HCT116 (cell line): ENCODE data around the gene GSTT2. TPM values are rescaled to one million over a fixed set of nuclear protein-coding genes. Genes with fewer than 3 reads are reported as not detected.

ENCODE experiments used
- ATAC-seq: fragments of 200-7000 bp; cut with Tn5 transposase; 2 replicates; pipeline ENCODE4 v1.9.1; 2020; ENCODE audit warnings: mild to moderate bottlenecking, moderate library complexity
- BruUV-seq: library from RNA; stranded (reverse); fragments of 400-500 nt; replicated peaks from 2 replicates; lab custom pipeline; 2021; lab: Mats Ljungman, UMichigan
- CTCF ChIA-PET: fragments of 300-600 bp; sonication (Branson Sonifier 250); formaldehyde crosslinking; loops from one replicate; lab custom pipeline; 2021; ENCODE audit warnings: antibody characterized with exemption; lab: Charles Lee
- POLR2A ChIA-PET: fragments of 300-600, 350-600 bp; sonication (Branson Sonifier 250); formaldehyde crosslinking; loops from one replicate; lab custom pipeline; 2021; ENCODE audit warnings: antibody characterized with exemption; lab: Charles Lee
- RAD21 ChIA-PET, 2 experiments: fragments of 300-600 bp; sonication (Branson Sonifier 250); formaldehyde crosslinking; loops; one replicate each; lab custom pipeline; 2023; ENCODE audit warnings: low total read pairs in 2 of 2; ENCODE audit not compliant: uncharacterized antibody in 2 of 2, unreplicated experiment in 2 of 2, low non-redundant PET in 1 of 2; lab: Charles Lee
- DNase-seq: peaks from one replicate; pipeline ENCODE4 v3.0.0-alpha.2; 2010; ENCODE audit warnings: low read depth, low spot score
- H2AFZ ChIP-seq: fragments of 200-600 bp; shearing (Covaris generic), sonication (generic); 2 replicates; pipeline ENCODE4 v1.6.1; 2017; ENCODE audit warnings: low read depth, mixed run types, mixed read lengths, antibody characterized with exemption, low read length; ENCODE audit not compliant: poor library complexity, severe bottlenecking
- H3K27ac ChIP-seq: 2 replicates; pipeline ENCODE4 v1.5.1; 2012; ENCODE audit warnings: low read depth, low read length
- H3K27me3 ChIP-seq: fragments of 200-600 bp; sonication (generic); 2 replicates; pipeline ENCODE4 v1.6.1; 2016; ENCODE audit warnings: mixed run types, low read length, mixed read lengths; ENCODE audit not compliant: insufficient read depth
- H3K36me3 ChIP-seq, 2 experiments: fragments of 200-500 bp in 1 of 2; fragments of 200-600 bp in 1 of 2; sonication (Bioruptor generic) in 1 of 2; sonication (generic) in 1 of 2; 2 replicates each; pipeline versions ENCODE4 v1.5.1 to v1.6.1; 2014 to 2016; ENCODE audit warnings: low read length in 2 of 2, inconsistent platforms in 1 of 2, mixed read lengths in 1 of 2, mixed run types in 1 of 2; ENCODE audit not compliant: insufficient read depth in 2 of 2, control insufficient read depth in 1 of 2
- H3K4me1 ChIP-seq, 2 experiments: fragments of 200-600 bp in 1 of 2; sonication (generic) in 1 of 2; 2 replicates each; pipeline versions ENCODE4 v1.5.1 to v1.6.1; 2012 to 2017; ENCODE audit warnings: low read length in 2 of 2, inconsistent platforms in 1 of 2, mild to moderate bottlenecking in 1 of 2, mixed read lengths in 1 of 2, mixed run types in 1 of 2, moderate library complexity in 1 of 2; ENCODE audit not compliant: insufficient read depth in 2 of 2, control insufficient read depth in 1 of 2
- H3K4me2 ChIP-seq: fragments of 200-600 bp; sonication (generic); 2 replicates; pipeline ENCODE4 v1.6.1; 2017; ENCODE audit warnings: mixed run types, low read length, mixed read lengths
- H3K4me3 ChIP-seq, 2 experiments: fragments of 200-600 bp in 1 of 2; sonication (generic) in 1 of 2; replicated peaks in 1 of 2; 2 replicates each; pipeline ENCODE4 v1.5.1; 2011 to 2016; ENCODE audit warnings: low read length in 2 of 2, control low read depth in 1 of 2, low read depth in 1 of 2, mild to moderate bottlenecking in 1 of 2, mixed read lengths in 1 of 2, mixed run types in 1 of 2
- H3K79me2 ChIP-seq: fragments of 200-600 bp; sonication (generic); 2 replicates; pipeline ENCODE4 v1.6.1; 2017; ENCODE audit warnings: mild to moderate bottlenecking, mixed run types, low read length, moderate library complexity, mixed read lengths; ENCODE audit not compliant: insufficient read depth
- H3K9ac ChIP-seq: fragments of 200-600 bp; sonication (generic); 2 replicates; pipeline ENCODE4 v1.6.1; 2016; ENCODE audit warnings: low read length, mixed read lengths
- H3K9me2 ChIP-seq: fragments of 200-600 bp; sonication (generic), shearing (Covaris generic); 2 replicates; pipeline ENCODE4 v1.6.1; 2017; ENCODE audit warnings: mixed run types, mild to moderate bottlenecking, moderate library complexity; ENCODE audit not compliant: insufficient read depth
- H3K9me3 ChIP-seq, 2 experiments: fragments of 200-500 bp in 1 of 2; fragments of 200-600 bp in 1 of 2; sonication (Bioruptor generic) in 1 of 2; sonication (generic) in 1 of 2; 2 replicates each; pipeline ENCODE4 v1.6.1; 2014 to 2017; ENCODE audit warnings: low read length in 2 of 2, mixed read lengths in 2 of 2, inconsistent platforms in 1 of 2, low read depth in 1 of 2, mild to moderate bottlenecking in 1 of 2, mixed run types in 1 of 2, moderate library complexity in 1 of 2; ENCODE audit not compliant: control insufficient read depth in 1 of 2, insufficient read depth in 1 of 2
- H4K20me1 ChIP-seq: fragments of 200-600 bp; sonication (generic), shearing (Covaris generic); 2 replicates; pipeline ENCODE4 v1.6.1; 2017; ENCODE audit warnings: mixed run types, mild to moderate bottlenecking, moderate library complexity; ENCODE audit not compliant: insufficient read depth
- CBX3 ChIP-seq: IDR thresholded peaks from 2 replicates; pipeline ENCODE4 v1.6.1; 2012; ENCODE audit warnings: low read depth
- CEBPB ChIP-seq: IDR thresholded peaks from 2 replicates; pipeline ENCODE4 v1.6.1; 2012; ENCODE audit warnings: low read depth
- EGR1 ChIP-seq: IDR thresholded peaks from 2 replicates; pipeline ENCODE4 v1.6.1; 2012; ENCODE audit warnings: low read depth
- EZH2phosphoT487 ChIP-seq: fragments of 200-600 bp; IDR thresholded peaks from 2 replicates; pipeline ENCODE4 v1.6.1; 2018; ENCODE audit warnings: antibody characterized with exemption, borderline replicate concordance
- JUND ChIP-seq: IDR thresholded peaks from 2 replicates; pipeline ENCODE4 v1.6.1; 2012
- MAX ChIP-seq: IDR thresholded peaks from 2 replicates; pipeline ENCODE4 v1.6.1; 2012
- POLR2A ChIP-seq: IDR thresholded peaks from 2 replicates; pipeline ENCODE4 v1.7.0; 2011; ENCODE audit warnings: borderline replicate concordance; ENCODE audit not compliant: insufficient read depth, insufficient read length; ENCODE audit errors: extremely low read depth
- POLR2AphosphoS5 ChIP-seq: IDR thresholded peaks from 2 replicates; pipeline ENCODE4 v1.6.1; 2011; ENCODE audit warnings: mild to moderate bottlenecking, low read depth, low read length, moderate library complexity
- RAD21 ChIP-seq: IDR thresholded peaks from 2 replicates; pipeline ENCODE4 v1.6.1; 2012; ENCODE audit warnings: low read depth, mild to moderate bottlenecking
- SRF ChIP-seq: IDR thresholded peaks from 2 replicates; pipeline ENCODE4 v1.6.1; 2012; ENCODE audit warnings: low read depth
- TCF7L2 ChIP-seq: IDR thresholded peaks from 2 replicates; pipeline ENCODE4 v1.7.0; 2011; ENCODE audit warnings: borderline replicate concordance, inconsistent platforms; ENCODE audit not compliant: insufficient read depth, insufficient read length; ENCODE audit errors: extremely low read depth
- ZBTB33 ChIP-seq: IDR thresholded peaks from 2 replicates; pipeline ENCODE4 v1.6.1; 2011; ENCODE audit warnings: mild to moderate bottlenecking, low read length, moderate library complexity; ENCODE audit not compliant: insufficient replicate concordance; ENCODE audit errors: extremely low read depth
- intact Hi-C: fragments of 100-400 bp; cut with micrococcal nuclease; formaldehyde crosslinking; loops from 2 replicates; pipeline ENCODE4 v1.10.0; 2022
- total RNA-seq: library from RNA; stranded (reverse); gene quantifications from one replicate; pipeline ENCODE4 v1.2.1, GENCODE V29; 2021; ENCODE audit not compliant: unreplicated experiment

Gene GSTT2
- total RNA-seq, 1 experiment from 2014 or later: 5.1 TPM

- Histone ChIP-seq H3K4me2 (no peak overlapping the region), H3K36me3 (no peaks in the 10 kb centered on the region), H3K9me2 (no peaks in the 10 kb centered on the region), H3K27ac (no peak overlapping the region), H3K9ac (no peak overlapping the region), H3K27me3 (no peaks in the 10 kb centered on the region), H3K4me1 (peaks cover 6 to 8% of the 10 kb centered on the region in 2 experiments; a peak in 3 of 4 replicates), H3K9me3 (no peaks in the 10 kb centered on the region; a peak in 1 of 4 replicates), H3K79me2 (peaks cover 36% of the 10 kb centered on the region), H2AFZ (no peak overlapping the region), H4K20me1 (0 out of 2 replicates have a peak, but pooled peaks cover 5% of the 10 kb centered on the region), H3K4me3 (no peak overlapping the region)
- TF ChIP-seq ZBTB33 (no peak), EZH2phosphoT487 (no peak), JUND (no peak), MAX (no peak), POLR2AphosphoS5 (no peak), SRF (no peak), POLR2A (no peak), TCF7L2 (no peak), EGR1 (no peak), CEBPB (no peak), RAD21 (no peak), CBX3 (no peak)
- ATAC-seq: no peak
- CTCF ChIA-PET: interaction anchor here (0.9 kb wide), 1 partner anchor 147 kb away, joined by 3 read pairs; no protein-coding TSS in a partner anchor
- RAD21 ChIA-PET: no interaction called here
- intact Hi-C loops: loop anchor here (10.0 kb wide), 1 partner anchor 145 kb away; no protein-coding TSS in a partner anchor
- no peak for DNase-seq
- POLR2A ChIA-PET: interaction anchor here (1.3 kb wide), 1 partner anchor 13 kb away, joined by 3 read pairs; no protein-coding TSS in a partner anchor
- BruUV-seq: no TSS peak
Observed at GRCh38 chr22:24010018-24010391, 30.1 kb downstream of the GSTT2 start.
